LNCaP clone FGC (cell line): ENCODE data around the gene CD40.

Experiments
- DNase-seq: peaks from one replicate; pipeline ENCODE4 v3.0.0-alpha.2; 2011; ENCODE audit warnings: low read depth
- H3K4me3 ChIP-seq: 2 replicates; pipeline ENCODE4 v1.5.1; 2011; ENCODE audit warnings: mild to moderate bottlenecking, low read depth, low read length, control low read depth
- CTCF ChIP-seq: IDR thresholded peaks from 2 replicates; pipeline ENCODE4 v1.5.1; 2012; ENCODE audit warnings: mild to moderate bottlenecking; ENCODE audit not compliant: control insufficient read depth, insufficient read depth; ENCODE audit errors: extremely low read depth

The CD40 gene

DNA sequence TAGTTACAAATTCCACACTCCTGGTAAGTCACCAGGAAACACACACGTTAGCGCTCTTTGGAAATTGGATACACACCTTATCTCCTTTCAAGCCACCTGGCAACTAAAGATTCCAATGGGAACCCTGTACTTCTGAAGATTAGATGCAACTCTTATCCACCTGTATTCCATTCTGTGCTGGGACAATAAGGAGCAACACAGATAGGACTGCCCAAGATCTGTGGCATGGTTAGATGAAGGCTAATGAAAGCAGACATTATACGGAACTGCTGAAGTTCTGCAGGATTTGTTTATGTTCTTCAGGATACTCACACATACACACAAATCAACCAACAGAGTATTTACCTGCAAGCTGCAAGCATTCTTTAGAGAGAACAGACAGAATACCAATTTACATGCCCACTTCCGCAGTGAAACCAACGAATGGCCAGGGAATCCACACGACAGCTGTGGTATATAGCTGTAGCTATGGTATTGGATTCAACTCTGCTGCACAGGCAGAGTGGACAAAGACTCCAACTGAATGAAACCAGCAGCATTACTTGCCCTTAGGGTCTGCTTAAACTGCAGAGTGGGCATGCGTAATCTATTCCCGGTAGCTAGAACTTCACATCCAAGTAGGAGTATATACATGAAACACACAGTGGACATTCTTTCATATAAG, 40.3 kb upstream of the CD40 start:
- no peak for TF ChIP-seq CTCF
- H3K4me3 ChIP-seq = no peak overlapping the region
- DNase-seq = no peak

DNA sequence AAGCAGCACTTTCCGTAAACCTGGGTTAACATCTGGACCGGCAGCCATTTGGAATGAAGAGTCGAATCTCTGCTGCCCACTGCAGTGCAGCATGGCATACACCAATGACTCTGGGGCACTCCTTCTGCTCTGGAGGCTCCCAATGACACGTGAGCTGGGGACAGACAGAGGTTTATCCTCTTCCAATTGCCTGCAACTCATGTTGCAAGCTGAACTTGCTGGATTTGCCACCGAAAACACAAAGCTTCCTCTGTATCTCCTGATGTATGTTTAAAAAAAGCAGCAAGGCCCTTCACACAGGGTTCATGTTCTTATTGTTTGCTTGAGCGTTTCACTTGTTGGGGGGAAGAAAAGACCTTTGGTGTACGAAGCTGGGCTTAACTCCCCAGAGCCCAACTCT, 39.2 kb upstream of the CD40 start:
- H3K4me3 ChIP-seq = no peak overlapping the region
- DNase-seq = no peak
- TF ChIP-seq CTCF = no peak

DNA sequence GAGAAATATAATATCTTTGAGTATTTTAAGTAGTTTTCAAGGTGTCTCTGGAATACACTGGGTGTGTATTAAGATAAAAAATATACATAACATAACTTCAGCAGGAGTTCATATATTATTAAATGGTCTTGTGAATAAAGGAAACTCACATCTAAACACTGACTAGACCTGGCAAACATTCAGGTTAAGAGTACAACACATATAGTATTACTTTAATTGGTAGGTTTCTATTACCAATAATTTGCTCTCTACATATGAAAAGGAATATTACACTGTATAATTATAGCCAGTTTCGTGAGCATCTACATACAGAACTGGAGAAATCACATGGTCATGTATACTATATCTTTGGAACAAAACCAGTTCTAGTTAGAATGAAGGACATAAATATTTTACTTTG, 37.0 kb upstream of the CD40 start:
- no peak for DNase-seq
- TF ChIP-seq CTCF = no peak
- H3K4me3 ChIP-seq = no peak overlapping the region

- TF ChIP-seq CTCF = no peak
- no peak for DNase-seq
- no peak overlapping the region for H3K4me3 ChIP-seq
Measured at GRCh38 chr20:46083101-46083500, 35.0 kb upstream of the CD40 start.

DNA sequence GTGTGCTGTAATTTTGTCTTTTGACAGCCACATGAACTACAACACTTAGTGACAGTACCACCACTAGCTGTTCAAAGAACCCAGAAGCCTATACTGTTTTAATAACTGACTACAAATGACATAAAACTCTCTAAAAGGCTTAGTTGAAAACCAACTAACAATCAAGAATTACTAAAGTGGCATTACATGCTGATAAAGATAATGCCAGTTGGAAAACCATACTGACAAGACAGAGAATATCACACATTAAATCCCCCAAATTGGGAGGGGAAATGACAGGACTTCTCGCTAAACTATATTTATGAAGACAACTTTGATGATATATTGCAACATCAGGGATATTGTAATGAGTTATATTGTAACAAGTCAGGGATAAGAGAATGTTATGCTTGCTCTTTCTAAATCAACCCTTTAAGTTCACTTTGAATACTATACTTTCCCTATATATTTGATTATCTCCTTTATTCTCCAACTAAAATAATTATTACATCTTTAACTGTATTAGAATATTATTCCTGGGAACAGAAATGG, 34.5 kb upstream of the CD40 start:
- no peak overlapping the region for H3K4me3 ChIP-seq
- no peak for TF ChIP-seq CTCF
- no peak for DNase-seq

- TF ChIP-seq CTCF = no peak
- no peak for DNase-seq
- H3K4me3 ChIP-seq = no peak overlapping the region
Measured at GRCh38 chr20:46084805-46085178, 33.3 kb upstream of the CD40 start.
